Cerebellar nuclear complex (tissue), 1 donor: ENCODE data around the gene PRKAG2.

Source experiments
- DNase-seq, 2 experiments: peaks; one replicate each; lab custom pipeline; 2025; lab: John Stamatoyannopoulos, UW

The PRKAG2 gene

GRCh38 chr7:151866028-151866427 is 10.9 kb downstream of the PRKAG2 start:
- no peak for DNase-seq

GRCh38 chr7:151865070-151865670 is 11.7 kb downstream of the PRKAG2 start:
- no peak for DNase-seq

DNA sequence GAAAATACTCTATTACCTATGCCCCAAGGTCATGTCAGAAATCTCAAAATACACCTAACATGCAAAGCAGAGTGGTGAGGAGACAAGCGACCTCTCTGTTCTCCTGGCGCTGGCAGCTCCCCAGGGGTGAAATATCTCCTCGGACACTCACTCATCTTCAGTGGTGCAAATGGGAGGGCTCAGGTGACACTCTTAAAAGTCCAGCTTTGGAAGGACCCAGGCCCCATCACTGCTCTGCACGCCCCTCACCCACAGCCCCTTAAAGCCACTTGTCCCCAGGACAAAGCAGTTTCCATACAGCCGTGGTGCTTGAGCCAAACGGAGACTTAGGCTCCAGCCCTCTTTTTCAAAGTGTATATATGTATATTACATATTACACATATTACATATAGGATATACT is 12.4 kb downstream of the PRKAG2 start:
- DNase-seq: no peak

GRCh38 chr7:151864081-151864480 is 12.8 kb downstream of the PRKAG2 start:
- peak in 1 of 2 experiments; percentile 61 for DNase-seq

DNA sequence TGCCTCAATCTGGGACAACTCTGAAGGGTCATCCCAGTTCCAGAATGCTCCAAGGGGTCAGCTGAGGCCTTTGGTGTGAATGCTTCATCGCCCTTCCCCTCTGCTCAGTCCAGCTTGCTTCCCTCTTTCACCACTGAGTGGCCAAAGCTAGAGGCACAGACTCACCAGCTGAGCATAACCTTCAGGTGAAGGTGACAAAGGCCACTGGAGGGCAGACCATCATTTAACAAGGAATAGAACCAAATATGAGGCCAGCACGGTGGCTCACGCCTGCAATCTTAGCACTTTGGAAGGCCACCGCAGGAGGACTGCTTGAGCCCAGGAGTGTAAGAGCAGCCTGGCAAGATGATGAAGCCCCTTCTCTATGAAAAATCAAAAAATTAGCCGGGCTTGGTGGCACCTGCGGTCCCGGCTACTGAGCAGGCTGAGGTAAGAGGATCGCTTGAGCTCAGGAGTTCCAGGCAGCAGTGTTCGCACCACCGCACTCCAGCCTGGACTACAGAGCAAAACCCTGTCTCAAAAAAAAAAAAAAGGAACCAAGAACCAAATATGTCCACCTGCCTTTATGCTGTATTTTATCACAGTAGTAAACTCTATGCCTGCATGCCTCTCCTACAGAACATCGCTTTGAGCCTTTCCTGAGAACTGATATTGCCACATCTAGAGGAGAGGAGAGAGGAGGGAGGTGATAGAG is 13.4 kb downstream of the PRKAG2 start:
- DNase-seq: no peak

GRCh38 chr7:151862606-151863381 is 14.1 kb downstream of the PRKAG2 start:
- no peak for DNase-seq

- DNase-seq: no peak
Observed at GRCh38 chr7:151861881-151862280, 15.0 kb downstream of the PRKAG2 start.

DNA sequence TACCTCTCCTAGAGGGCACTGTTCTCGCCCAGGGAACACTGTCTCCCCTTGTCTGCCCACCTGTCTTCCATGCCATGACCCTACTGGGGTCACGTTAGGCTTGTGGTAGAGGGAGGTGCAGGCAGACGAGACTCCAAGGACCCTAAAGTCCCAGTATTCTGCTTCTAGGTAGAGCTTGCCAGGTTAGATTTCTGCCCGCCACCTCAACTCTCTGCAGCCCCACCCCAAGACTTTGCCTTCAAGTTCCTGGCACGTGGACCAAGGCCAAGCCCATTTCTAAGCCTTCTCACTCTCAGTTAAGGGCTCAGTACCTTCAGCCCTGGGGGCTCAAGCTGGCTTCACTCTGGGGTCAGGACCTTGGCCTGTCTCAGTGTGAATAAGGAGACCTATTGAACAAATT is 16.1 kb downstream of the PRKAG2 start:
- DNase-seq: no peak

GRCh38 chr7:151859948-151860685 is 16.8 kb downstream of the PRKAG2 start:
- no peak for DNase-seq

- peak in 1 of 2 experiments; percentile 22 for DNase-seq
Observed at GRCh38 chr7:151859111-151859947, 17.6 kb downstream of the PRKAG2 start.

- DNase-seq: no peak
Observed at GRCh38 chr7:151858456-151858855, 18.5 kb downstream of the PRKAG2 start.

GRCh38 chr7:151857866-151858450 is 19.0 kb downstream of the PRKAG2 start:
- DNase-seq: no peak

DNA sequence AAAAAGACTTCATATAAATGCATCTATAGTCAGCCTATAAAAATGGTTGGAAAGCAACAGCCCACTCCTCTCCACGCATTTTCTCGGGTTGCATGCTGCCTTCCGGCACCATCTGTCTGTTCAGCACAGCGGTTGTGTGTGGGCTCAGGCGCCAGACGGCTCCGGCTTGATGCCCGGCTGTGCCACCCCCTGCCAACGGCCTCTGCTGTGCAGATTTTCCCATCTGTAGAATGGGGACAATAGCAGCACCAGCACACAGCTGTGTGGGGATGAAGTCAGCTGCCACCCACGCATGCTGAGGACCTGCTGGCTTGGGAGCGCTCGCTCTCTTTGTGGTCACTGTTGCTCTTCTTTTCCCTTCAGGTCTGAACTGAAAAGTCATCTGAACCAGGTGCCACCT is 19.5 kb downstream of the PRKAG2 start:
- DNase-seq: no peak

- no peak for DNase-seq
Observed at GRCh38 chr7:151856516-151856915, 20.4 kb downstream of the PRKAG2 start.

DNA sequence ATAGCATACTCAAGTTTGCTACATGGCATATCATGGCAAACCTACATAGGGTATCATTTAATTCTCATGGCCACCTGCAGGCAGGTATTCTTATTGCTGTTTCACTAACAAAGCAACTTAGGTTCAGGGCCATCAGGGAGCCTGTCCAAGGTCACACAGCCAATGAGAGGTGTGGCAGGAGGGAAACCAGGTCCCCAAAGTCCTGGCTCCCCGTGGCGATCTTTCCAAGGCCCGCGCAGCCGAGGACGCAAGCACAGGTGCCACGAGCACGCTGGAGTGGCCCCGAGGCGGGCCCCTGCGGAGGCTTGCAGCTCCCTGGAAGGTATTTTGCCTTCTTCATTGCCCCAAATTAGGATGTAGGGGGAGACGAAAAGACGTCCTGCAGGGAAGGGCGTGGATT is 20.8 kb downstream of the PRKAG2 start:
- no peak for DNase-seq

DNA sequence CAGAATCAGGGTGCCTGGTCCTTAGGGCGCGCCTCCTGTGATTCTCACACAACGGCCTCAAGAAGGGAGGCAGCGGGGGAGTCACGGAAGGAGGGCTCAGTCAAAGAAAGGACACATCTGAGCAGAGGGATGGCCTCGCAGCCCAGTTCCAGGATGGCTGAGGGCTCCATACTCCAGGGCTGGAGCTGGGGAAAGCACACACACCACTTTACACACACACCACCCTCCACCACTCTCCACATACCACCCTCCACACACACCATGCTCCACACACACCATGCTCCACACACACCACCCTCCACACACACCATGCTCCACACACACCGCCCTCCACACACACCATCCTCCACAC is 22.2 kb downstream of the PRKAG2 start:
- no peak for DNase-seq

- no peak for DNase-seq
Observed at GRCh38 chr7:151853896-151854719, 22.8 kb downstream of the PRKAG2 start.

GRCh38 chr7:151852486-151853396 is 24.2 kb downstream of the PRKAG2 start:
- DNase-seq: no peak

DNA sequence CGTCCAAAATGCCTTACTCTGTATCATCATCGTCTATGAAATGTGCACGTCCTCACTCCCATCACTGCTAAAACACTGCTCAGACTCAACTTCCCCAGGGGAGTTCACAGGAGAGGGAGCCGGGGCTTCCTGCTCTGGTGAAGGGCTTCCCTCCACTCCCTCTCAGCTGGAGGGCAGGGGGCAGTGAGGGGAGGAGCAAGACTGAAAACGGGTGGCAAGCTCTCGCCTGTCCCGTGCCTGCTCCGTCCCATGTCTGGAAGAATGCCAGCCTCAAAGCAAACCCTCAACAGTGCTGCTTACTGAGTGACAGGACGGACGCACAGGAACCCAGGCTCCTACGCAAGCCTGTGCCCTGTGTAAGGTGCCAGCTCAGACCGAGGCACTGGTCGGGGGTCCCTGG is 25.1 kb downstream of the PRKAG2 start:
- DNase-seq: no peak
